ENCODE measurements around the gene FSTL3.
"Not testable (repeated sequence)": the region's sequence is repeated elsewhere in the genome, so short reads cannot be mapped to it uniquely, and the experiment has no call there.

FSTL3 gene

GRCh38 chr19:728011-728410 is 51.8 kb downstream of the FSTL3 start:
- Histone ChIP-seq H3F3A (ENCODE audit: insufficient read depth, low read length) (no peaks in the 10 kb centered on the region), H3K4me3 (ENCODE audit: low read length) (no peak overlapping the region), H3K9me2 (replicated peaks; ENCODE audit: insufficient read depth, low read length) (no peaks in the 10 kb centered on the region), H3K9ac (ENCODE audit: low read length) (no peak overlapping the region), H3K27ac (ENCODE audit: low read length) (no peak overlapping the region), H3K4me2 (ENCODE audit: low read depth, low read length) (no peak overlapping the region), H3K27me3 (replicated peaks; ENCODE audit: insufficient read depth, low read length) (peaks cover 89% of the 10 kb centered on the region), H3K36me3 (replicated peaks; ENCODE audit: insufficient read depth, low read length) (no peaks in the 10 kb centered on the region), H2AFZ (ENCODE audit: low read length) (no peak overlapping the region), H3K79me2 (ENCODE audit: low read length) (no peaks in the 10 kb centered on the region), H3K4me1 (ENCODE audit: low read length) (no peaks in the 10 kb centered on the region), H4K20me1 (ENCODE audit: insufficient read depth, low read length) (no peaks in the 10 kb centered on the region), H3K9me3 (replicated peaks; ENCODE audit: insufficient read depth, low read length) (no peaks in the 10 kb centered on the region)
- DNase-seq, result no peak
- no peak for TF ChIP-seq EZH2phosphoT487 (IDR thresholded peaks at IDR 0.05; ENCODE audit: low read length)
- TF ChIP-seq EZH2 (optimal IDR thresholded peaks at IDR 0.05; ENCODE audit: low read depth, low read length), result no peak
- no peak for TF ChIP-seq CTCF (IDR thresholded peaks at IDR 0.05; ENCODE audit: low read length)

- not testable (repeated sequence) for DNase-seq; H3K9me3 ChIP-seq (replicated peaks; ENCODE audit: insufficient read depth, low read length); H3K9me2 ChIP-seq (replicated peaks; ENCODE audit: insufficient read depth, low read length); H3K27ac ChIP-seq (ENCODE audit: low read length); H4K20me1 ChIP-seq (ENCODE audit: insufficient read depth, low read length); H3K4me3 ChIP-seq (ENCODE audit: low read length); H3F3A ChIP-seq (ENCODE audit: insufficient read depth, low read length); H3K36me3 ChIP-seq (replicated peaks; ENCODE audit: insufficient read depth, low read length); H3K79me2 ChIP-seq (ENCODE audit: low read length); H3K4me2 ChIP-seq (ENCODE audit: low read depth, low read length); H2AFZ ChIP-seq (ENCODE audit: low read length); H3K4me1 ChIP-seq (ENCODE audit: low read length); H3K9ac ChIP-seq (ENCODE audit: low read length)
- H3K27me3 ChIP-seq (replicated peaks; ENCODE audit: insufficient read depth, low read length), result peaks cover 84% of the 10 kb centered on the region
These were observed 53.4 kb downstream of the FSTL3 start for GRCh38 chr19:729564-729963.

GRCh38 chr19:729965-730668 is 53.9 kb downstream of the FSTL3 start:
- TF ChIP-seq EZH2 (optimal IDR thresholded peaks at IDR 0.05; ENCODE audit: low read depth, low read length) (no peak), CTCF (IDR thresholded peaks at IDR 0.05; ENCODE audit: low read length) (no peak), EZH2phosphoT487 (IDR thresholded peaks at IDR 0.05; ENCODE audit: low read length) (no peak)
- no peak overlapping the region for H2AFZ ChIP-seq (ENCODE audit: low read length)
- no peaks in the 10 kb centered on the region for H3K36me3 ChIP-seq (replicated peaks; ENCODE audit: insufficient read depth, low read length)
- H3K4me1 ChIP-seq (ENCODE audit: low read length), result no peaks in the 10 kb centered on the region
- H3K4me3 ChIP-seq (ENCODE audit: low read length), result no peak overlapping the region
- H3K27me3 ChIP-seq (replicated peaks; ENCODE audit: insufficient read depth, low read length), result peaks cover 79% of the 10 kb centered on the region
- no peaks in the 10 kb centered on the region for H3F3A ChIP-seq (ENCODE audit: insufficient read depth, low read length)
- no peaks in the 10 kb centered on the region for H3K9me2 ChIP-seq (replicated peaks; ENCODE audit: insufficient read depth, low read length)
- DNase-seq, result no peak
- H3K9ac ChIP-seq (ENCODE audit: low read length), result no peak overlapping the region
- no peaks in the 10 kb centered on the region for H4K20me1 ChIP-seq (ENCODE audit: insufficient read depth, low read length)
- H3K9me3 ChIP-seq (replicated peaks; ENCODE audit: insufficient read depth, low read length), result no peaks in the 10 kb centered on the region
- H3K79me2 ChIP-seq (ENCODE audit: low read length), result no peaks in the 10 kb centered on the region
- H3K4me2 ChIP-seq (ENCODE audit: low read depth, low read length), result no peak overlapping the region
- H3K27ac ChIP-seq (ENCODE audit: low read length), result no peak overlapping the region

- H3K27ac ChIP-seq (ENCODE audit: low read length), result no peak overlapping the region
- peaks cover 73% of the 10 kb centered on the region for H3K27me3 ChIP-seq (replicated peaks; ENCODE audit: insufficient read depth, low read length)
- no peak overlapping the region for H3K4me3 ChIP-seq (ENCODE audit: low read length)
- no peak overlapping the region for H3K9ac ChIP-seq (ENCODE audit: low read length)
- no peaks in the 10 kb centered on the region for H4K20me1 ChIP-seq (ENCODE audit: insufficient read depth, low read length)
- no peaks in the 10 kb centered on the region for H3F3A ChIP-seq (ENCODE audit: insufficient read depth, low read length)
- H3K9me2 ChIP-seq (replicated peaks; ENCODE audit: insufficient read depth, low read length), result no peaks in the 10 kb centered on the region
- no peaks in the 10 kb centered on the region for H3K9me3 ChIP-seq (replicated peaks; ENCODE audit: insufficient read depth, low read length)
- TF ChIP-seq EZH2 (optimal IDR thresholded peaks at IDR 0.05; ENCODE audit: low read depth, low read length), result no peak
- TF ChIP-seq EZH2phosphoT487 (IDR thresholded peaks at IDR 0.05; ENCODE audit: low read length), result no peak
- no peak for TF ChIP-seq CTCF (IDR thresholded peaks at IDR 0.05; ENCODE audit: low read length)
- no peaks in the 10 kb centered on the region for H3K4me1 ChIP-seq (ENCODE audit: low read length)
- H3K79me2 ChIP-seq (ENCODE audit: low read length), result no peaks in the 10 kb centered on the region
- no peaks in the 10 kb centered on the region for H3K36me3 ChIP-seq (replicated peaks; ENCODE audit: insufficient read depth, low read length)
- no peak overlapping the region for H3K4me2 ChIP-seq (ENCODE audit: low read depth, low read length)
- H2AFZ ChIP-seq (ENCODE audit: low read length), result no peak overlapping the region
- no peak for DNase-seq
These were observed 54.8 kb downstream of the FSTL3 start for GRCh38 chr19:731000-731399.

All from MM.1S (cell line).